Activated CD4-positive, alpha-beta memory T cell treated with anti-CD3 and anti-CD28 coated beads, Interleukin-2, amount 10 ng/mL, durations not matched to agents 7 days and 5 days (primary cell): ENCODE data around the gene BOC. TPM values are rescaled to one million over a fixed set of nuclear protein-coding genes. Genes with fewer than 3 reads are reported as not detected.
"Not testable (repeated sequence)": the region's sequence is repeated elsewhere in the genome, so short reads cannot be mapped to it uniquely, and the experiment has no call there.

ENCODE experiments used
- CTCF ChIA-PET: fragments of 350-600 bp; sonication (Branson Sonifier 250); formaldehyde crosslinking; loops from one replicate; lab custom pipeline; 2021; ENCODE audit warnings: antibody characterized with exemption, inconsistent platforms; lab: Charles Lee
- POLR2A ChIA-PET: fragments of 350-600 bp; sonication (Branson Sonifier 250); formaldehyde crosslinking; loops from one replicate; lab custom pipeline; 2021; ENCODE audit warnings: antibody characterized with exemption; lab: Charles Lee
- DNase-seq: peaks from one replicate; pipeline ENCODE4 v3.0.0-alpha.2; 2020
- H3K27ac Mint-ChIP-seq: one replicate; pipeline ENCODE4 v1.8.0; 2021; ENCODE audit warnings: mild to moderate bottlenecking, mixed read lengths
- H3K27me3 Mint-ChIP-seq: one replicate; pipeline ENCODE4 v1.8.0; 2021; ENCODE audit warnings: mixed read lengths
- H3K36me3 Mint-ChIP-seq: one replicate; pipeline ENCODE4 v1.8.0; 2021; ENCODE audit warnings: low read depth, mixed read lengths
- H3K4me1 Mint-ChIP-seq: one replicate; pipeline ENCODE4 v1.8.0; 2021; ENCODE audit warnings: mixed read lengths
- H3K4me3 Mint-ChIP-seq: one replicate; pipeline ENCODE4 v1.8.0; 2021; ENCODE audit warnings: mild to moderate bottlenecking, mixed read lengths
- H3K9me3 Mint-ChIP-seq: one replicate; pipeline ENCODE4 v1.8.0; 2021; ENCODE audit warnings: mixed read lengths
- total RNA-seq, 2 experiments: library from RNA; stranded (reverse); gene quantifications; one replicate each; pipeline ENCODE4 v1.2.3, GENCODE V29; 2021

BOC gene, protein sequence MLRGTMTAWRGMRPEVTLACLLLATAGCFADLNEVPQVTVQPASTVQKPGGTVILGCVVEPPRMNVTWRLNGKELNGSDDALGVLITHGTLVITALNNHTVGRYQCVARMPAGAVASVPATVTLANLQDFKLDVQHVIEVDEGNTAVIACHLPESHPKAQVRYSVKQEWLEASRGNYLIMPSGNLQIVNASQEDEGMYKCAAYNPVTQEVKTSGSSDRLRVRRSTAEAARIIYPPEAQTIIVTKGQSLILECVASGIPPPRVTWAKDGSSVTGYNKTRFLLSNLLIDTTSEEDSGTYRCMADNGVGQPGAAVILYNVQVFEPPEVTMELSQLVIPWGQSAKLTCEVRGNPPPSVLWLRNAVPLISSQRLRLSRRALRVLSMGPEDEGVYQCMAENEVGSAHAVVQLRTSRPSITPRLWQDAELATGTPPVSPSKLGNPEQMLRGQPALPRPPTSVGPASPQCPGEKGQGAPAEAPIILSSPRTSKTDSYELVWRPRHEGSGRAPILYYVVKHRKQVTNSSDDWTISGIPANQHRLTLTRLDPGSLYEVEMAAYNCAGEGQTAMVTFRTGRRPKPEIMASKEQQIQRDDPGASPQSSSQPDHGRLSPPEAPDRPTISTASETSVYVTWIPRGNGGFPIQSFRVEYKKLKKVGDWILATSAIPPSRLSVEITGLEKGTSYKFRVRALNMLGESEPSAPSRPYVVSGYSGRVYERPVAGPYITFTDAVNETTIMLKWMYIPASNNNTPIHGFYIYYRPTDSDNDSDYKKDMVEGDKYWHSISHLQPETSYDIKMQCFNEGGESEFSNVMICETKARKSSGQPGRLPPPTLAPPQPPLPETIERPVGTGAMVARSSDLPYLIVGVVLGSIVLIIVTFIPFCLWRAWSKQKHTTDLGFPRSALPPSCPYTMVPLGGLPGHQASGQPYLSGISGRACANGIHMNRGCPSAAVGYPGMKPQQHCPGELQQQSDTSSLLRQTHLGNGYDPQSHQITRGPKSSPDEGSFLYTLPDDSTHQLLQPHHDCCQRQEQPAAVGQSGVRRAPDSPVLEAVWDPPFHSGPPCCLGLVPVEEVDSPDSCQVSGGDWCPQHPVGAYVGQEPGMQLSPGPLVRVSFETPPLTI
- not detected for total RNA-seq

DNA sequence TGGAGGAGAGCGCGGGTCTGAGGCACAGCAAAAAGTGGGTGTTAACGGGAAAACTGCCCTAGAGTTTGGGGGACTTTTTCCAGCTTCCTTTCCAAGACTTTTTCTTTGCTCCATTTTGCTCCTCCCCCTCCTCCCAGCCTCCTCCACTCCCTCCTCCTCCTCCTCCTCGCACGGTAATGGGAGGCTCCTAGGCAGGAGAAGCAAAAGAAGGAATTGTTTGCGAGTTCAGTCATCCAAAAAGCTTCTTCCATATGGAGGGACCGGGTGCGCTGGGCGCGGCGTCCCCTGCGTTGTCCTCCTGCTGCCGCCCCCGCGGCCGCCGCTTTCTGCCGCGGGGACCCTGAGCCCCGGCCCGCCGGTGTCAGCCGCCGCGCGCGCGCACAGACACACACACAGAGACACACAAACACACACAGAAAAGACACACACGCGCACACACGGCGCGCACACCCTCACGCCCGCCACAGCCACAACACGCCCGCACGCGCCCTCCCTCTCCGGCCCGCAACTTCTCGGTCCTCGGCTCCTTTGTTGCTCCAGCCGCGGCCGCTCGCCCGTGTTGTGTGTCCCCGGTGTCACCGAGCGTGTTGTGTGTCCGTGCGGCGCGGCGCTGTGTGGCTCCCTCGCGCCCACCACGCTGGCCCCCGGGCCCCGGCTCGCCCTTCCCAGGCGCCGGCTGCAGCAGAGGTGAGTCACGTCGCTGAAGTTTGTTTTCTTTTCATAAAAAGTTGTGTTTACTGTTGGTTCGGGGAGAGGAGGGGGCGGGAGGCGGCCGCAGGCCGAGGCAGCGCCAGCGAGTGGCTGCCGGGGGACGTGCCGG, at the start of gene BOC:
Gene BOC, plus strand, starts transcription at position 228 of the 820 bp plus-strand sequence. CDS start 38,246 bp downstream, outside the sequence.
- CTCF ChIA-PET = no interaction called here
- Mint-ChIP-seq H3K36me3 (peaks cover 6% of the 10 kb centered on the region), H3K9me3 (no peaks in the 10 kb centered on the region), H3K4me3 (peak within 1 kb of the TSS; percentile 65), H3K27me3 (peaks cover 78% of the 10 kb centered on the region), H3K27ac (no peak within 1 kb of the TSS), H3K4me1 (peaks cover 11% of the 10 kb centered on the region)
- POLR2A ChIA-PET = no interaction called here
- no peak for DNase-seq

DNA sequence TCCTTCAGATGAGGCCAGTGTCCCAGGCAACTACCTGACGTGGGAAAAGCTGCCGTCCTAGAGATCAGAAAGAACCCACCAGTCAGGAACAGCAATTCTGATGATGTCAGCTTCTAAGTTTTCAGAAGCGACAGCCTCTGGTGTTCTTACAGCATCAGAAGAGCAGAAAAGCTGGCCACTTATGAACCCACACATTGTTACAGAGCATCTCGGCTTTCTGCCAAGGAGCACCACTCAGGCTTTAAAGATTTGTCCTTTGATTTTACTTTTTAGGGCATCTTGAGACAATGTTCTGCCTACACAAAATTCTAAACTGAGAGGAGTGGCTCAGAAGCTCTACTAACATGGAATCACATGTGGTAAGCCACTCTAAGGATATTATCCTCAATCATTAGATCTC, 49.7 kb upstream of the BOC start:
- no peak for DNase-seq
- Mint-ChIP-seq H3K27ac (no peak overlapping the region), H3K4me1 (no peaks in the 10 kb centered on the region), H3K4me3 (no peak overlapping the region), H3K27me3 (peaks cover 10% of the 10 kb centered on the region), H3K36me3 (no peaks in the 10 kb centered on the region), H3K9me3 (no peaks in the 10 kb centered on the region)
- POLR2A ChIA-PET = no interaction called here
- CTCF ChIA-PET = no interaction called here

DNA sequence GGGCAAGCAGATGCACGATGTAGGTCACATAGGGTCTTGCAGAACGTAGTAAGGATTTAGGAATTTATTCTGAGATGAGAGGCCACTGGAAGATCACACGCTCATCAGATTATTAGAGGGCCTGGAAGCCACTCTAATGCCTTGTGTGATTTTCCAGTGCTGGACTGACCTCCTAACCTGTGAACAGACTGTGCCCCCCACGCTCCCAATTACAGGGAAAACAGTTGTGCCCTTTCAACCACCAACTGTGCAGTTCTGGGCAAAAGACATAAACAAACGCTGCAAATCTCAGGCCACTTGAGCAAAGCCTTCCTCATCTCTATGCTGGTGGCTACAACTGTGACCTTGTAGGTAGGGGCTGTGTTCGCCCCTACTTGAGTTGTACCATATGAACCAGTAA, 48.2 kb upstream of the BOC start:
- CTCF ChIA-PET = no interaction called here
- no peaks in the 10 kb centered on the region for H3K36me3 Mint-ChIP-seq

DNA sequence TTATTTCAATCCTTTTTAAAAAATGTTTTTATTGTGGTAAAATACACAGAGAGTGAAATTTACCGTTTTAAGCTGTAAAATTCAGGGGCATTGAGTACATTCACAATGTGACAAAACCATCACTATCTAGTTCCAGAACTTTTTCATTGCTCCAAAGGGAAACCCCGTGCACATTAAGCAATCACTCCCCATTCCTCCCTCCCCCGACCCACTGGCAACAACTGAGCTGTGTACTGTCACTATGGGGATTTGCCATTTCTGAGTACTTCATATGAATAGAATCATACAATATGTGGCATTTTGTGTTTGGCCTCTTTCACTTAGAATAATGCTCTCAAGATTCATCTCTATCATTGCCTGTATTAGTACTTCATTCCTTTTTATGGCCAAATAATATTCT, 45.5 kb upstream of the BOC start:
- Mint-ChIP-seq H3K27me3 (peaks cover 10% of the 10 kb centered on the region), H3K36me3 (no peaks in the 10 kb centered on the region), H3K4me1 (no peaks in the 10 kb centered on the region), H3K4me3 (no peak overlapping the region), H3K27ac (no peak overlapping the region), H3K9me3 (no peaks in the 10 kb centered on the region)
- CTCF ChIA-PET = no interaction called here
- DNase-seq = no peak
- POLR2A ChIA-PET = no interaction called here

More for the DNA sequence above, 48.2 kb upstream of the BOC start:
- POLR2A ChIA-PET = no interaction called here
- Mint-ChIP-seq H3K27ac (no peak overlapping the region), H3K9me3 (no peaks in the 10 kb centered on the region), H3K4me1 (no peaks in the 10 kb centered on the region), H3K27me3 (peaks cover 10% of the 10 kb centered on the region), H3K4me3 (no peak overlapping the region)
- DNase-seq = no peak

DNA sequence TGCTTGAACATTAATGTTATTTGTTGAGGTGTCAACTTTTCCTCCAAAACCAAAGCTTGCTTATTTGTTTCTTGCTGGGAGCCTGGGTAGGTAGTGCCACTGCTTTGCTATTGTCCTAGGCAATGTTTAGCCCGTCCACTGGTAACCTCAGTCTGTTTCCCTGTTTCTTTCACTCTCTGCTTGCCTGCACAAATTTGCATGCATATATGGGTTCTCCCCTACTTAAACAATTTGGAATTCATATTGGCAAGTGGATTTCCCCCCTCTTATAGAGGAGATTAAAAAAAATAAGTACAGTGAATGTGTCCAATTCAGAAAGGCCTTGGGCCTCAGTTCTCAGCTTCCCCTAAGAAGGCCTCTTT, 45.0 kb upstream of the BOC start:
- Mint-ChIP-seq H3K9me3 (no peaks in the 10 kb centered on the region), H3K36me3 (no peaks in the 10 kb centered on the region), H3K4me3 (no peak overlapping the region), H3K27ac (no peak overlapping the region), H3K4me1 (no peaks in the 10 kb centered on the region), H3K27me3 (peaks cover 10% of the 10 kb centered on the region)
- ChIA-PET CTCF (no interaction called here), POLR2A (no interaction called here)
- DNase-seq = no peak

DNA sequence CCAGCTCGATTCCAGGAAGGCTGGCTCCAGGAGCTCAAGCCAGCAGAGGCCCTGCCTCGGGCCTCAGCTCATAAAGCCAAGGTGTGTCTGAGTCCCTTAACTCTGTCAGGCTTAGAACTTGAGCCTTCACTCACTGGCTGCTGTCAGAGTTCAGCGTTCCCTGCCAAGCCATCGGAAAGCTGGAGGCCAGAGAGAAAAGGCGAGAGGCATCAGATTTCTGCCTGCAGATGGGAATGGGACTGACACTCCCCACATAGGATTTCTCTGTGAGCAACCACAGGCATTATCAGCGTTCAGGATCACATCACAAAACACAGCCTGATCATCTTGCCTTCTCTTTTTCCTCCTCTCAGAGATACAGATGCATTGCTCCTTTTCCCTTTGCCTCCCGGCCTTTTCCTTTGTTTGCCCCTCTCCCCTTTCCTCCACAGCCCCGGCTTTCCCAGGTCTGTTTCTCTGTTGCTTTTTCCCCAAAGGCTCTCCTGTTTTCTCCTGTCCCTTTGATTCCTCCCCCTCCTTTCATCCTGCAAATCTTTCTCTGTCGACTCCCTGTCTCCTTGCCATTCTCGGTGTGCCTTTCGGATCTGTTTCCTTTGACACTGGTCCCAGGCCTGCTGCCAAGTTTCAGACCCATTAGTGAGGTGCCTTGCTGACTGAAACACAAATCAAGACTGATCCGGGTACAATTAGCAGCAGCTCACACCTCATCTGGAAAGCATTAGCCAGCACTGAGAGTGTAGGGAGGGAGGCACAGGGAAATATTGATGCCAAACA, 44.5 kb upstream of the BOC start:
- no peaks in the 10 kb centered on the region for H3K4me1 Mint-ChIP-seq
- ChIA-PET POLR2A (no interaction called here), CTCF (no interaction called here)
- no peak for DNase-seq
- no peak overlapping the region for H3K27ac Mint-ChIP-seq
- no peak overlapping the region for H3K4me3 Mint-ChIP-seq
- peaks cover 13% of the 10 kb centered on the region for H3K27me3 Mint-ChIP-seq
- H3K9me3 Mint-ChIP-seq = no peaks in the 10 kb centered on the region
- no peaks in the 10 kb centered on the region for H3K36me3 Mint-ChIP-seq

GRCh38 chr3:113167825-113168801, 43.2 kb upstream of the BOC start:
- H3K4me1 Mint-ChIP-seq = no peaks in the 10 kb centered on the region

DNA sequence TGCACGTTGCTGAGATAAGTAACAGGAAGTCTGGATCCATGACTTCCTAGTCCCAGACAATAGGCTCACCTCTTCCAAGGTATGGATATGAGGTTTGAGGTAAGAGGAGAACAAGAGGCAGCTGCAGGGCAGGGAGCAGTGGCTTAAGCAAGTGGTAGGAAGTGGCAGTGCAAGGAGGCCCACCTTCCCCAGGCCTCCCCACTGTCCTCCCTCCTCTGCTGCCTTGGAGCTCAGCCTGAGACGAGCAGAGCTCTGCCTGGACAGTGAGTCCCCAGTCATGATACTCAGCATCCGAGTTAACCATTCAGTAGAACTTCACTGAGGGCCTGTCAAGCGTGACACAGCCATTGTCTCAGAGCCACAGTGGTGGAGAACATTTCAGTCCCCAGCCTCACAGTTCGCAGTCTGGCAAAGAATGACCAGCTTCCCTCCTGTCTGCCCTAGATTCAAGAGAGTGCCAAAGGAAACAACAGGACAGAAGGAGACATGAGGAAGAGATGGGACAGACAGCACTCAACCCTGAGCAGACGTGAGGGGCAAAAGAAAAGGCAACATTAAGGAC, 41.4 kb upstream of the BOC start:
- Mint-ChIP-seq H3K9me3 (no peaks in the 10 kb centered on the region), H3K27me3 (peaks cover 10% of the 10 kb centered on the region), H3K36me3 (no peaks in the 10 kb centered on the region), H3K27ac (no peak overlapping the region), H3K4me1 (no peaks in the 10 kb centered on the region), H3K4me3 (no peak overlapping the region)
- POLR2A ChIA-PET = no interaction called here
- no peak for DNase-seq
- CTCF ChIA-PET = no interaction called here

More at GRCh38 chr3:113167825-113168801, 43.2 kb upstream of the BOC start:
- no peak overlapping the region for H3K27ac Mint-ChIP-seq
- H3K9me3 Mint-ChIP-seq = no peaks in the 10 kb centered on the region
- DNase-seq = no peak
- H3K4me3 Mint-ChIP-seq = no peak overlapping the region
- H3K27me3 Mint-ChIP-seq = peaks cover 13% of the 10 kb centered on the region
- no peaks in the 10 kb centered on the region for H3K36me3 Mint-ChIP-seq
- CTCF ChIA-PET = no interaction called here
- POLR2A ChIA-PET = no interaction called here

DNA sequence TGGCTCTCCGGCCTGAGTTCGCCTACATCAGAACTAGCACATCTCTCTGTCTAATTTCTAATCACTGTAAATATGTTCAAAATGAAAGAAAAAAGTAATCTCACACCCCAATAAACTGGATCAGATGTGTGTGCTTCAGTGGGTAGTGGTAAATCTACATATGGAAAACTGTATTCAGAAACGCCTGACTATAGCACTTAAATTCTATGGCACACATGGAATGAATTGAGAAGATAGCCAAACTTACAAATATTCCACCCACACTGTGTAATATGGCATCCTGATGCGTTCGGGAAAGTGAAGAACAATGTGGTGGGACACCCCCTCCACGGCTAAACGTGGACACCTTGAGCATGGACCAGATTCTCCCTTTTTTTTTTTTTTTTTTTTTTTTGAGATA, 40.6 kb upstream of the BOC start:
- DNase-seq = no peak
- ChIA-PET CTCF (no interaction called here), POLR2A (no interaction called here)
- peaks cover 8% of the 10 kb centered on the region for H3K27me3 Mint-ChIP-seq
- no peak overlapping the region for H3K27ac Mint-ChIP-seq
- H3K36me3 Mint-ChIP-seq = no peaks in the 10 kb centered on the region
- no peaks in the 10 kb centered on the region for H3K4me1 Mint-ChIP-seq
- H3K4me3 Mint-ChIP-seq = no peak overlapping the region
- no peaks in the 10 kb centered on the region for H3K9me3 Mint-ChIP-seq

DNA sequence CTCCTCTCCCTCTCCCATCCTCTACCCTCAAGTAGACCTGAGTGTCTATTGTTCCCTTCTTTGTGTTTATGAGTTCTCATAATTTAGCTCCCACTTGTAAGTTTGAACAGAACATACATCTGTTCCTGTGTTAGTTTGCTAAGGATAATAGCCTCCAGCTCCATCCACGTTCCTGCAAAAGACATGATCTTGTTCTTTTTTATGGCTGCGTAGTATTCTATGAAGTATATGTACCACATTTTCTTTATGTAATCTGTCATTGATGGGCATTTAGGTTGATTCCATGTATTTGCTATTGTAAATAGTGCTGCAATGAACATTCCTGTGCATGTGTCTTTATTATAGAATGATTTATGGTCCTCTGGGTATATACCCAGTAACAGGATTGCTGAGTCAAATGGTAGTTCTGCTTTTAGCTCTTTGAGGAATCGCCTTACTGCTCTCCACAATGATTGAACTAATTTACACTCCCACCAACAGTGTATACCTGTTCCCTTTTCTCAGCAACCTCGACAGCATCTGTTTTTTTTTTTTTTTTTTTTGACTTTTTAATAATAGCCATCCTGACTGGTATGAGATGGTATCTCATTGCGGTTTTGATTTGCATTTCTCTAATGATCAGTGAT, 39.6 kb upstream of the BOC start:
- CTCF ChIA-PET, H3K9me3 Mint-ChIP-seq, H3K27me3 Mint-ChIP-seq, H3K36me3 Mint-ChIP-seq, H3K4me1 Mint-ChIP-seq, DNase-seq, H3K4me3 Mint-ChIP-seq, H3K27ac Mint-ChIP-seq, POLR2A ChIA-PET: not testable (repeated sequence)

GRCh38 chr3:113173102-113173501, 38.3 kb upstream of the BOC start:
- H3K27ac Mint-ChIP-seq = no peak overlapping the region
- POLR2A ChIA-PET = no interaction called here
- H3K27me3 Mint-ChIP-seq = peaks cover 8% of the 10 kb centered on the region
- H3K36me3 Mint-ChIP-seq = no peaks in the 10 kb centered on the region
- CTCF ChIA-PET = no interaction called here
- no peak for DNase-seq
- H3K4me3 Mint-ChIP-seq = no peak overlapping the region
- H3K4me1 Mint-ChIP-seq = no peaks in the 10 kb centered on the region
- H3K9me3 Mint-ChIP-seq = no peaks in the 10 kb centered on the region
